ENCODE data around the gene TXLNB.

The TXLNB gene

DNA sequence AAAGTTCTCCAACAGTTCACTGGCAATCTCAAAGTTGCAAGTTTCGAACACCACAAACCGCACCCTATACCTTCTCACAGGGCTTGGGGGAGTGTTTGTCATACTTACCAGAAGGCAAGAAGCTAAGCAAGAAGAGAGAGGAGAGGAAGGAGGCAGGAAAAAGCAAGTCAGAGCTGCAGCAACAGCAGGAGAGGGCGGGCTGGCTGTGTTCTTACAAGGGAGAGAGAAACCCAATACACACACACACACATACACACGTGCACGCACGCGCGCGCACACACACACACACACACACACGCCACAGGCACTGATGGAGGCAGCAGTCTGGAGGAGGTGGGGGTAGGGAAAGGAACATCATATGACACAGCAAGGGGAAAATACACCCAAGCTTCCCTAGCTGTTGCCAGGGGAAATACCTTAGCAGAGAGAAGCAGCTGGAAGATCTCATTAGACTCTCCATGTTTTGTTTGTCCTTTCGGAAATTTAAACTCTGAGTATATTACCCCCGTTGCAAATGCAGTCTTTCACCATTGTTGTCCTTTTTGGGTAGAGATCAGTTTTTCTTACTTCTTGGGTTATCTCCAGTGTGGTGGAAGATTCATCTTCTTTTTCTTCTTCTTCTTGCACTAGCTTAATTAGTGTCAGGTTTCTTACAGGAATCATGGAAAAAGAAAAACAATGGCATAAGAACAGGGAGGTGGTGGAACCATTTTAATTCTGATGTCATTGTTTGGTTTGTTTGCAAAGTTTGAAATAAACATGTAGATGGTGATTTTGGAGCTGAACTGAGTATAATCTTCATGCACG lies at the start of gene TXLNB:
TXLNB (minus strand) TSS at position 186 of the 807 bp plus-strand sequence. CDS start 3,099 bp downstream, outside the sequence.
- peak; percentile 19 for DNase-seq

GRCh38 chr6:139341060-139341459 lies 49.3 kb upstream of the TXLNB start:
- DNase-seq: no peak

DNA sequence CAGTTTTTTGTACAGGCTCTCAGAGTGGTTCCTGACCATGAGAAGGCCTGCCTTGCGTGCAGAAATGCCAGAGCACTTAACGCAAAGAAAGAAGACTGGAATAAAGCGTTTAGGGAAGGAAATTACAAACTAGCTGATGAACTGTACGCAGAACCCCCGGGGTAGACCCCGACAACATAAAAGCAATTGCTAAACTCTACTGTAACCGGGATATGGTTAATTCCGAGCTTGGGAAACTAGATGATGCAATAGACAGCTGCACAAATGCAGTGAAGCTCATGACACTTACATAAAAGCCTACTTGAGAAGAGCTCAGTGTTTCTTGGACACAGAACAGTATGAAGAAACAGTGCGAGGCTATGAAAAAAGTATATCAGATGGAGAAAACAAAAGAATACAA lies 47.0 kb upstream of the TXLNB start:
- DNase-seq: no peak

DNA sequence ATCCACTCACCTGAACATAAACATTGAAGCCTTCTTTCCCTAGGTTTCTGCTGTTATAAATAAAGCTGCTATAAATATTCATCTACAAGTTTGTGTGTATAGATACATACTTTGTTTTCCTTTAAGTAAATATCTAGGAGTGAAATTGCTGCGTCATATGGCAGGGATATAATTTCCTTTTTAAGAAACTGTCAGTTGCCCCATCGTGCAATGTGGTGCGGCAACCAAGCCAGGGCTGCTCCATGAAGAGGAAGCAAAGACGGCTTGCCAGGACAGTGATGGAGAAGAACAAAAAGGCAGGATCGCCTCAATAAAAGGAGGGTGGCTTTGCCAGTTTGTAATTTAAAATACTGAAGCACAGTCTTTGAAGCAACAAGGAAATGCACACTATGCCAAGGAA lies 46.0 kb upstream of the TXLNB start:
- no peak for DNase-seq

DNA sequence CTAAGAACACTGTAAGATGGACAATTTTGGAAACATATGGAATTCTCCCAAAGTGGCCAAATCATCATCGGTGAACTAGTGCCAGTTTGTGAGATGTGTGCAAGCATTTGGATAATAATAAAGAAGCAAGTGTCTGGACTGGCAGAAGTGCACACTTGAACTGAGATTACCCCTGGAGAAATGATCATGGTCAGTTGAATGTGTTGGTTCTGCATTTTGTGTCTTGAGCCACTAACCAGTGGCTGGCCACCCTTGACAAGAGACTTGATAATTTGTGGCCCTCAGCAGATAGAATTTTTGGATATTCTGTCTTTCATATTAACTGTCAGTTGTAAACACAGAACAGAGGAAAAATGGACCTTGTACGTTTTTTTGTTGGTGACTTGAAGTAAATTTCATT lies 45.2 kb upstream of the TXLNB start:
- DNase-seq: no peak

DNA sequence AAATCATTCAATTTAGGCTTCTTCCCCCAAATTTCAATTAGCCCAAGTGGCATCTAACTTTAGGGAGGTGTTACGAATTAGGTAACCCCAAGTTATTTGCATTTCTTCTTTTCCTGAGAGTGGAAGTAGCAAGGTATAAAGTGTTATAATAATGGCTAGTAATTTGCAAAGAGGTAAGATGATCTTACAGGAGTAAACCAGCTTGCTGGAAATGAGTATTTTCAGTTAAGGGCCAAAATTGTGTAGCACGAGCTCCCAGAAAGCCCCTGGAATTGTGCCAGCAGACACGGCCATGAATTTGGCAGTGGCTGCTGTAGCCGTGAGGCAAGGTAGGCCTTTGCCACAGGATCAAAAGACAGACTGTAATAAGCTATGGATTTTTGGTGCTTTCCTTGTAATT lies 44.7 kb upstream of the TXLNB start:
- no peak for DNase-seq

- DNase-seq: no peak
Measured at GRCh38 chr6:139335447-139336210, 43.8 kb upstream of the TXLNB start.

- DNase-seq: peak; percentile 33
Measured at GRCh38 chr6:139334806-139335446, 43.1 kb upstream of the TXLNB start.

DNA sequence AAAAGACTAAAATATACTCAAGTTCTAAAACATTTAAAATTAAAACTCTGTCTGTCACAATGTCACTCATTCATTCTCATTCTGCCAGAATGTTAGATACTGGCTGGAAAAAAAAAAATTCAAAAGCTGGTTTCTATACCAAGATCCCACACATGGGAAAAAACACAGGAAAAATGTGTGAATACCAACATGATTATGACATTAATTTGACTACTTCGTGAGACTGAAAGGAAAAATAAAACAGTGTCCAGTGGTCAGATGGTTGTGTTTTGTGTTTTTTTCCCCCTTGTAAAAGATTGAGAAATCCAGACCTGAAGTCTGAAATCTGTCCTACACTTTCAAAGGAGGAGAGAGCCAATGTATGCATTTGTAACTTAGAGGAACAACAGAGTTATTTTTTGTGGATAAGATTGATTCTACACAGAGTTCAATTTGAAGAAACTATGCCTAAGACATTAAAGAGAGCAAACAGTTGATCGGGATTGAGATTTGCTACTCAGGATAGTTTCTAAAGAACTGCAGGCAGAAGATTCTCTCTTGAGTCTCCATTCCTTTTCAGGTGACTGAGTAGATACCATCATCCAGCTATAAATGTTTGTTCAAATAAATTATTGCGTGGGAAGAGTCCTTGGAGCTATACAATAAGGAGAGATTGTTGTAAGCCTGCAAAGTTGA lies 39.2 kb upstream of the TXLNB start:
- no peak for DNase-seq

DNA sequence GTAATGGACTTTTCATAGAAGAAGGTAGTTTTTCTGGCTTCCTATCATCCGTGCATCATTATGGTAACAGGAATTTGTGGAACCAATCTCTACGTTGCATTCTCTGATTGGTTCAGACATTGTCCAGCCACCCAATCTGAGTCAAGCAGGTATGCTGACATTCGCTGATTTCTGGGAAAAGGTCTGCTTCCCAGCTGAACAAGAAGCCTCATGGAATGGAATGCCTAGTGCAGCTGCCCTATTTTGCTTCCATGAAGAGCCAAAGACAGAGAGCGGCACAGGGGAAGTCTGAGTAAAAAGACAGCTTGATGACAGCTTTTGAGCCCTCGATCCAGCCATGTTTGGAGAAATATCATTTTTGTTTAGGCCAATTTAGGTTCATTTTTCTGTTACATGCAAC lies 38.5 kb upstream of the TXLNB start:
- DNase-seq: no peak

GRCh38 chr6:139329224-139329623 lies 37.4 kb upstream of the TXLNB start:
- DNase-seq: no peak

DNA sequence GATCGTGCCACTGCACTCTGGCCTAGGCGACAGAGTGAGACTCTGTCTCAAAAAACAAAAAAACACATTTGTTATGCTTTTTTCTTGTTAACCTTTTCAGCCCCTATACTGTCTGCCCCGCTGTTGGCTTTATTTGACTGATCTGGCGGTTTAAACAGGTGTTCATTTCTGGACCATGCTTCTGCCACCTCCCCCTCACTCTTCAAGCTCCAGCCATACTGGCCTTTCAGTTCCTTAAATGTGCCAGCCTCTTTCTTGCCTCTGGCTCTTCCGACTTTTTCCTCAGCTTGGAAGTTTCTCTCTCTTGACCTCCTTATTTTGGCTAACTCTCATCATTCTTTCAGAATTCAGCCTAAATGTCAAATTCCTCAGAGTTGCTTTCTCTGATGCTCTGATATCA lies 35.2 kb upstream of the TXLNB start:
- no peak for DNase-seq

DNA sequence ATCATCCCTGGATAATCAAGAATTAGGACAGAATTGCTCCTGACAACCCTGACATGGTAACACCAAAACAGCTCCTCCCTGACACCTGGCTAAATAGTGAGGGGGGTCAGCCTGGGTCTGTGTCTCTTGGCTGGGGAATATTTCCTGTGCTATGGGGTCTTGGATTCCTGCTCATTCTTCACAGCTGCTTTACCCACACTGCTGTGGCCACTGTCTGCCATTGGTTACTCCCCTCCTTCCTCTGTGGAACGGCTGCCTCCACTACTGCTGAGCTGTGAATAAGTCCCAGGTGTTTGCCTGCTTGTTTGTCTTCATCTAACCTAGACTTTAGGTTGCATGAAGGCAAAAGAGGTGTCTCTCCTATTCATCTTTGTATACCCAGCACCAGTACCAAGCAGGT lies 33.9 kb upstream of the TXLNB start:
- DNase-seq: no peak

- DNase-seq: no peak
Measured at GRCh38 chr6:139325125-139325524, 33.3 kb upstream of the TXLNB start.

- no peak for DNase-seq
Measured at GRCh38 chr6:139324301-139324555, 32.4 kb upstream of the TXLNB start.

GRCh38 chr6:139323511-139324300 lies 31.9 kb upstream of the TXLNB start:
- peak; percentile 25 for DNase-seq

- no peak for DNase-seq
Measured at GRCh38 chr6:139320081-139320480, 28.3 kb upstream of the TXLNB start.

- DNase-seq: no peak
Measured at GRCh38 chr6:139316622-139317317, 25.0 kb upstream of the TXLNB start.

DNA sequence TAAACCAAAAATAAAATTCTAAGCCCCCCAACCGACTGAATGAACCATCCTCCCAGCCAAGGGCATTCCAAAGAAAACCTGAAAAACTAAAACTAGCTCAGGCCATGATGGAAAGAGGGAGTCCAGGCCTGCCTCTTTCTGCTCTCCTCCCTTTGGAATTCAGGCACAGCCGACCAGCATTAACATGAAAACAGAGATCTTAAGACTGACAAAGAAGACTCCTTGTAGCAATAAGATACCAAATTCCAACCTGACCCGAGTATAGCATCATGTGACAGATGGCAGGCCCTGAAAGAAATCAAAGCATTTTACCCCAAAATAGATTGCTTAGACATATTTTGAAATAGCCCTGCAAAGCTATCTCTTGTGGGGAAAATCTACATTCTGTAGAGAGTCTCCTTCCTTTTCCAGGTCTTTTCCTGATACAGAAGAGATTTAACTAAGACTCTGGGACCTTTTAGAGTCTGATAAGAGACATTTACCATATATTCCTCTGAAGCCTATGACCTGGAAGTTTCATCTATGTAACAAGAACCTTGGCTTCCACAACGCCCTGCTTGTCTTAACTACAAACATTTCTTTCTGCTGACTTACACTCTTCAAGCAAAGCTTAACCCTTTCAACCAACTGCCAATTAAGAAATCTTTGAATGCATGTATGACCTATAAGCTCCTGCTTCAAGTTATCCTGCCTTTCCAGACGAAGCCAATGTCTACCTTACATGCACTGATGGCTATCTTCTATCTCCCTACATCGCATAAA lies 22.2 kb upstream of the TXLNB start:
- DNase-seq: no peak

GRCh38 chr6:139313229-139313628 lies 21.4 kb upstream of the TXLNB start:
- DNase-seq: no peak

GRCh38 chr6:139311831-139312230 lies 20.0 kb upstream of the TXLNB start:
- DNase-seq: no peak

Data from kidney glomerular epithelial cell (primary cell).